K562 (cell line): ENCODE results near the gene RALGAPB.
"Not testable (repeated sequence)": the region's sequence is repeated elsewhere in the genome, so short reads cannot be mapped to it uniquely, and the experiment has no call there.

ENCODE experiments used
- ATF1 ChIP-seq, 2 experiments: fragments of 450-650 bp in 1 of 2; IDR thresholded peaks; 2 replicates each; pipeline ENCODE4 v1.6.1; 2016; ENCODE audit warnings: missing compliant biosample characterization in 1 of 2, missing genetic modification characterization in 1 of 2
- POLR2G ChIP-seq: fragments of 200-400 bp; formaldehyde crosslinking; IDR thresholded peaks from 2 replicates; pipeline ENCODE4 v1.6.1; 2017; ENCODE audit warnings: low read depth, mild to moderate bottlenecking, antibody characterized with exemption, low read length, moderate library complexity
- SLC30A9 ChIP-seq: fragments of 250-450 bp; sonication (Bioruptor Pico); IDR thresholded peaks from 2 replicates; pipeline ENCODE4 v1.8.0; 2022; ENCODE audit warnings: mild to moderate bottlenecking, moderate library complexity
- SMARCC2 ChIP-seq: fragments of 450-650 bp; IDR thresholded peaks from 2 replicates; pipeline ENCODE4 v1.6.1; 2017; ENCODE audit warnings: antibody characterized with exemption, moderate library complexity, mild to moderate bottlenecking, low read depth

DNA sequence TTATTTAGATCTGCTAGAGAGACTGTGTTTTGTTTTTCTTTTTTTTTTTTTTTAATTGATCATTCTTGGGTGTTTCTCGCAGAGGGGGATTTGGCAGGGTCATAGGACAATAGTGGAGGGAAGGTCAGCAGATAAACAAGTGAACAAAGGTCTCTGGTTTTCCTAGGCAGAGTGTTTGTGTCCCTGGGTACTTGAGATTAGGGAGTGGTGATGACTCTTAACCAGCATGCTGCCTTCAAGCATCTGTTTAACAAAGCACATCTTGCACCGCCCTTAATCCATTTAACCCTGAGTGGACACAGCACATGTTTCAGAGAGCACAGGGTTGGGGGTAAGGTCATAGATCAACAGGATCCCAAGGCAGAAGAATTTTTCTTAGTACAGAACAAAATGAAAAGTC lies 12.0 kb upstream of the RALGAPB start:
- TF ChIP-seq ATF1 (CRISPR knock-in tag; IDR thresholded peaks at IDR 0.05); ATF1 (tag; IDR thresholded peaks at IDR 0.05); SMARCC2; SLC30A9 (CRISPR knock-in tag); POLR2G: not testable (repeated sequence)
